ENCODE data around the gene PLEKHA7.

The PLEKHA7 gene

DNA sequence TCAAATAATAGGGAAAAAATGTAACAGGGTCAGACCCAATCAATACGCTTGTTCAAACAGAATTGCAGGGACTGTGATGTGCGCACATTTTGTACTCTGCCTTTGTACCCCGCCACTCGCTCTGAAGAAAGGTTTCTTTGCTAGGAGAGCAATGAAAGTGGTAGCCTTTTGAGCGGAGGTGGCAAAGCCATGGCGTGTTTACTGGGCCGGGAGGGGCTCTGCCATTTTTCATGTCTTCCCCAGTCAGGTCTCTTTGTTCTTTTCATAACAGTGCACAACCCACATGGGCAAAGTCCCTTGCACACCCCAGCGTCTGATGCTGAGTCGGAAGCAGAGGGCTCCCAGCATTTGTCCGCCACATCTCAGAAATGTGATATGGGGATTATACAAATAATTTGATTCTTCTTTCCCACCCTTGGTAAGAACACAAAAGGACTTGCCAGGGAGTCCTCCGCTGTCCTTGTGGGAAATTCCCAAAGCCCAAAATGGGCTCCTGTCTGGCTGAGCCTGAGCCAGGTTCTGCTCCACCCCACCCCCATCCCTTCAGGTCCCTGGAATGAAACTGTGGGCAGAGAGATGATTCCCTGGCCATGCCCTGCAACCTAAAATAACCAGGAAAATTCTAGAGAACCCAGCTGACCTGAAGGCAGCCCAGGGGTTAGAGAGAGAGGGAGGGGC lies 239.1 kb downstream of the PLEKHA7 start:
- no peak overlapping the region for H3K27ac ChIP-seq (ENCODE audit: low read length, poor library complexity, severe bottlenecking)
- H2BK5ac ChIP-seq (ENCODE audit: low read depth, low read length, poor library complexity, severe bottlenecking), result no peak overlapping the region
- H3K27me3 ChIP-seq (ENCODE audit: control insufficient read depth in 1 of 2, insufficient read depth in 1 of 2, low read length in 2 of 2), result peaks cover 16 to 45% of the 10 kb centered on the region in 2 experiments
- H3K36me3 ChIP-seq (ENCODE audit: control insufficient read depth in 1 of 2, insufficient read depth in 2 of 2, low read depth in 1 of 2, low read length in 2 of 2), result no peaks in the 10 kb centered on the region
- no peaks in the 10 kb centered on the region for H3K79me1 ChIP-seq (replicated peaks; ENCODE audit: low read length, poor library complexity, severe bottlenecking)
- H2AFZ ChIP-seq (ENCODE audit: low read depth, low read length), result no peak overlapping the region
- no peak overlapping the region for H3K4me3 ChIP-seq (ENCODE audit: insufficient read depth in 1 of 2, low read depth in 1 of 2, low read length in 2 of 2)
- H3K14ac ChIP-seq (ENCODE audit: low read length in 2 of 2), result no peak overlapping the region
- H3K23ac ChIP-seq (ENCODE audit: low read length in 2 of 2), result no peak overlapping the region
- H4K91ac ChIP-seq (ENCODE audit: low read length), result no peak overlapping the region
- DNase-seq, result no peak
- H3K9me3 ChIP-seq (ENCODE audit: control insufficient read depth, low read length), result no peaks in the 10 kb centered on the region
- no peaks in the 10 kb centered on the region for H3K4me1 ChIP-seq (ENCODE audit: control insufficient read depth, insufficient read depth, low read depth, low read length)
- H3K4me2 ChIP-seq (ENCODE audit: low read length, poor library complexity, severe bottlenecking), result no peak overlapping the region
- 92% methylated on average over 10 of the region's 11 CpGs for WGBS
- H2BK120ac ChIP-seq (ENCODE audit: low read depth, low read length), result no peak overlapping the region
- H4K8ac ChIP-seq (ENCODE audit: low read length), result no peak overlapping the region
- no peak overlapping the region for H3K18ac ChIP-seq (ENCODE audit: low read depth in 1 of 2, low read length in 2 of 2)
- H2AK5ac ChIP-seq (ENCODE audit: low read length, severe bottlenecking), result no peak overlapping the region
- no peak overlapping the region for H2BK12ac ChIP-seq (ENCODE audit: low read length in 2 of 2)
- no peak overlapping the region for H3K4ac ChIP-seq (ENCODE audit: low read depth in 1 of 2, low read length in 2 of 2)
- H2BK15ac ChIP-seq (ENCODE audit: low read depth, poor library complexity, severe bottlenecking), result no peak overlapping the region
- H3K9ac ChIP-seq (ENCODE audit: low read length), result no peak overlapping the region

DNA sequence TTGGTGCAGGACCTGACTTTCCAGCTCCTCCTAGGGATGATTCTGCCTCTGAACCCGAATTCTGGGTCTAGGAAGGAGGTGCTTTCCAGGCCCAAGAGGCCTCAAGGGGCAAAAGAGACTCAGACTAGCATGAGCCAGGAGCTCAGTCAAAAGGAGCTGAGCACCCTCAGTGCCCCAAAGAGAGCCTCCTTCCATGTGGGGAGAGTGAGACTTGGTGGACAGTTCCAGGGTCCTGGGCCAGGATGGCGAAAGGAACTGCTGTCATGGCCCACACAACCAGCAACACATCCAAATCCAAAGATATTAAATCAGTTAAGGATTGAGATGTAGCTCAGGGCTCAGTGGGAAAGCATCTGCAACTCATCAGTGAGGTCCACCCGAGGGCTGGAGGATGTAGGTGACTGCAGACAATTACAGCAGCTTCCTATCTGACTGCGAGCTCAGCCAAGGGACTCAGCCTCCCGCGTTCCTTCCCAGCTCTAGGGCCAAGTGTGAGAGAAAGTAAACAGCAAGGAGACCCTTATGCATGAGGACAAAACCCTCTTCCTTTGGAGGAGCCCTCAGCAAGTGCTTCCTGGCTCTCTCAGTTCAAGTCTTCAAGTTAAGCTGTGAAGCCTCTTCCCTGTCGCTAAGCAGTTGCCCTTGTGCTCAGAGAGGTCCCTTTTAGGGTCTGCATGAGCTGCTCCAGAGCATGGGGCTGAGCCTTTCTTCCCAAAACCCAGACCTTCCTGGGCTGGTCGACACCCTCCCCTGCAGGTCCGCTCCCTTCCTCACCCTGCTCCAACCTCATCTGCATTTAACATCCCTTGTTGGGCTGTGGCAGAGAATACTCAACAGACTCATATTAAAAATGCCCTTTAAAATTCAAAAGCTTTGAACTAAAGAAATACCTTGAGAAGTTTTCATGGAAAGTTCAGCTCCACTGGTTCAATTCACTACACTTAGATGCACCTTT lies 240.0 kb downstream of the PLEKHA7 start:
- H2AFZ ChIP-seq (ENCODE audit: low read depth, low read length), result no peak overlapping the region
- no peaks in the 10 kb centered on the region for H3K9me3 ChIP-seq (ENCODE audit: control insufficient read depth, low read length)
- H3K23ac ChIP-seq (ENCODE audit: low read length in 2 of 2), result no peak overlapping the region
- no peak overlapping the region for H3K9ac ChIP-seq (ENCODE audit: low read length)
- no peak overlapping the region for H3K4me3 ChIP-seq (ENCODE audit: insufficient read depth in 1 of 2, low read depth in 1 of 2, low read length in 2 of 2)
- no peak overlapping the region for H3K4me2 ChIP-seq (ENCODE audit: low read length, poor library complexity, severe bottlenecking)
- no peak overlapping the region for H2BK15ac ChIP-seq (ENCODE audit: low read depth, poor library complexity, severe bottlenecking)
- H2BK5ac ChIP-seq (ENCODE audit: low read depth, low read length, poor library complexity, severe bottlenecking), result no peak overlapping the region
- H2BK120ac ChIP-seq (ENCODE audit: low read depth, low read length), result no peak overlapping the region
- H3K18ac ChIP-seq (ENCODE audit: low read depth in 1 of 2, low read length in 2 of 2), result no peak overlapping the region
- no peak overlapping the region for H4K91ac ChIP-seq (ENCODE audit: low read length)
- no peak overlapping the region for H3K27ac ChIP-seq (ENCODE audit: low read length, poor library complexity, severe bottlenecking)
- H3K27me3 ChIP-seq (ENCODE audit: control insufficient read depth in 1 of 2, insufficient read depth in 1 of 2, low read length in 2 of 2), result peaks cover 16 to 47% of the 10 kb centered on the region in 2 experiments
- no peaks in the 10 kb centered on the region for H3K79me1 ChIP-seq (replicated peaks; ENCODE audit: low read length, poor library complexity, severe bottlenecking)
- H4K8ac ChIP-seq (ENCODE audit: low read length), result no peak overlapping the region
- H2BK12ac ChIP-seq (ENCODE audit: low read length in 2 of 2), result no peak overlapping the region
- DNase-seq, result no peak
- no peak overlapping the region for H2AK5ac ChIP-seq (ENCODE audit: low read length, severe bottlenecking)
- no peak overlapping the region for H3K14ac ChIP-seq (ENCODE audit: low read length in 2 of 2)
- no peak overlapping the region for H3K4ac ChIP-seq (ENCODE audit: low read depth in 1 of 2, low read length in 2 of 2)
- WGBS, result 71% methylated on average over 8 of the region's 9 CpGs
- no peaks in the 10 kb centered on the region for H3K4me1 ChIP-seq (ENCODE audit: control insufficient read depth, insufficient read depth, low read depth, low read length)
- no peaks in the 10 kb centered on the region for H3K36me3 ChIP-seq (ENCODE audit: control insufficient read depth in 1 of 2, insufficient read depth in 2 of 2, low read depth in 1 of 2, low read length in 2 of 2)

DNA sequence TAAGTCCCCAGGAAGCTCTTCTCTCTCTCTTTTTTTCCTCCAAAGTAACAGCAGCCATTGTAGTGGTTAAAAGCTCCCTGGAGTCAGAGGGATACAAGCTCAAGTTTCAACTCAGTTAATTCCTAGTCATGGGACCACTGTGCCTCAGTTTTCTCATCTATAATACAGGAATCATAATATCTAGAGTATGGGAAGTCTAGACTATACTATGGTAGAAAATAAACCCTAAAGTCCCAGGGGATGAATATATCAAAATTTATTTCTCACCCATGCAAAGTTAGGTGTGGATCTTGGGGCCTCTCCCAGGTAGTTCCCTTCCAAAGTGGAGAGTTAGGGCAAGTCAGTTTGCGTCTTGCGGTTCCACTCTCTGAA lies 242.1 kb downstream of the PLEKHA7 start:
- H2BK120ac ChIP-seq (ENCODE audit: low read depth, low read length), result no peak overlapping the region
- H3K4me2 ChIP-seq (ENCODE audit: low read length, poor library complexity, severe bottlenecking), result no peak overlapping the region
- H3K9me3 ChIP-seq (ENCODE audit: control insufficient read depth, low read length), result no peaks in the 10 kb centered on the region
- H4K91ac ChIP-seq (ENCODE audit: low read length), result no peak overlapping the region
- no peak overlapping the region for H3K4me3 ChIP-seq (ENCODE audit: insufficient read depth in 1 of 2, low read depth in 1 of 2, low read length in 2 of 2)
- DNase-seq, result no peak
- no peak overlapping the region for H4K8ac ChIP-seq (ENCODE audit: low read length)
- H2BK15ac ChIP-seq (ENCODE audit: low read depth, poor library complexity, severe bottlenecking), result no peak overlapping the region
- no peak overlapping the region for H3K23ac ChIP-seq (ENCODE audit: low read length in 2 of 2)
- H3K27me3 ChIP-seq (ENCODE audit: control insufficient read depth in 1 of 2, insufficient read depth in 1 of 2, low read length in 2 of 2), result peaks cover 19 to 51% of the 10 kb centered on the region in 2 experiments
- H3K27ac ChIP-seq (ENCODE audit: low read length, poor library complexity, severe bottlenecking), result no peak overlapping the region
- no peak overlapping the region for H3K4ac ChIP-seq (ENCODE audit: low read depth in 1 of 2, low read length in 2 of 2)
- H2AK5ac ChIP-seq (ENCODE audit: low read length, severe bottlenecking), result no peak overlapping the region
- H2BK5ac ChIP-seq (ENCODE audit: low read depth, low read length, poor library complexity, severe bottlenecking), result no peak overlapping the region
- no peak overlapping the region for H3K9ac ChIP-seq (ENCODE audit: low read length)
- 92% methylated on average over 2 of the region's 2 CpGs for WGBS
- no peaks in the 10 kb centered on the region for H3K36me3 ChIP-seq (ENCODE audit: control insufficient read depth in 1 of 2, insufficient read depth in 2 of 2, low read depth in 1 of 2, low read length in 2 of 2)
- H2BK12ac ChIP-seq (ENCODE audit: low read length in 2 of 2), result no peak overlapping the region
- H3K4me1 ChIP-seq (ENCODE audit: control insufficient read depth, insufficient read depth, low read depth, low read length), result no peaks in the 10 kb centered on the region
- no peak overlapping the region for H3K18ac ChIP-seq (ENCODE audit: low read depth in 1 of 2, low read length in 2 of 2)
- H3K79me1 ChIP-seq (replicated peaks; ENCODE audit: low read length, poor library complexity, severe bottlenecking), result no peaks in the 10 kb centered on the region
- H3K14ac ChIP-seq (ENCODE audit: low read length in 2 of 2), result no peak overlapping the region
- H2AFZ ChIP-seq (ENCODE audit: low read depth, low read length), result no peak overlapping the region

DNA sequence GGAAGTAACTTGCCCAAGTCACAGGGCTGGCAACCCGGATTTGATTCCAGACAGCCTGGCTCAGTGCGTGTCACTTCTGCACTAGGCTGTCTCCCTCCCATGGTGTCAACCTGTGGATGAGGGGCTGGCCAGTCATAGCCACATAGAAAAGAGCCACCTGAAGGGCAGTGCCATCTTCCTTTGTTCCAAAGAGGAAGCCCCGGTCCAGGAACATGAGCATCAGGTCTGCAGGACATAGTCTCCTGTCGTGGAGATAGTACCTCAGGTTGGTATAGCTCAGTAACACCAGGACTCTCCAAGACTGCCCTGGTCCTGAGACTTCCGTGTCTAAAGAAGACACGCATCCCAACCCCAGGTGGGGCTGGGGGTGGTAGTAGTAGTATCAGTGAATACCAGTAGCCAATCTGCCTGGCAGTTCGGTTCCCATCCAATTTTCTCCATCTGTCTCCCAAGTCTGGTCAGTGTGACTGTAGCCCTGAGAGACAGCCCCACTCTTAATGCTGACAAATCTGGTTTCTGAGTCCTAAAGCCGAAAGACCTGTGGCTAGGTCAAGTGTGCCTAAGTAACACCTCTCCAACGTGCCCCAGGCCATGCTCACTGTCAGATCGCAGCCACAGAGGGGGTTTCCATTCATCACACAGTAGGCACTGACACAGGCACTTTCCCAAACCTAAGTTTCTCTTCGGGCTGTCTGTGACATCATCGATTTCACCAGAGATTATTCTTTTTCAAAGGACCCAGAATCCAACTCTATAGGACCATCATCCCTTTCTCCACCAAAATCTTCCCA lies 242.7 kb downstream of the PLEKHA7 start:
- Histone ChIP-seq H2AK5ac (ENCODE audit: low read length, severe bottlenecking) (no peak overlapping the region), H3K4ac (ENCODE audit: low read depth in 1 of 2, low read length in 2 of 2) (no peak overlapping the region), H3K23ac (ENCODE audit: low read length in 2 of 2) (no peak overlapping the region), H3K36me3 (ENCODE audit: control insufficient read depth in 1 of 2, insufficient read depth in 2 of 2, low read depth in 1 of 2, low read length in 2 of 2) (no peaks in the 10 kb centered on the region), H3K18ac (ENCODE audit: low read depth in 1 of 2, low read length in 2 of 2) (no peak overlapping the region), H2AFZ (ENCODE audit: low read depth, low read length) (no peak overlapping the region), H4K91ac (ENCODE audit: low read length) (no peak overlapping the region), H2BK5ac (ENCODE audit: low read depth, low read length, poor library complexity, severe bottlenecking) (no peak overlapping the region), H3K27ac (ENCODE audit: low read length, poor library complexity, severe bottlenecking) (no peak overlapping the region), H3K4me1 (ENCODE audit: control insufficient read depth, insufficient read depth, low read depth, low read length) (no peaks in the 10 kb centered on the region), H3K79me1 (replicated peaks; ENCODE audit: low read length, poor library complexity, severe bottlenecking) (no peaks in the 10 kb centered on the region), H3K4me3 (ENCODE audit: insufficient read depth in 1 of 2, low read depth in 1 of 2, low read length in 2 of 2) (no peak overlapping the region), H3K9me3 (ENCODE audit: control insufficient read depth, low read length) (no peaks in the 10 kb centered on the region), H4K8ac (ENCODE audit: low read length) (no peak overlapping the region), H3K14ac (ENCODE audit: low read length in 2 of 2) (no peak overlapping the region), H3K9ac (ENCODE audit: low read length) (no peak overlapping the region), H2BK12ac (ENCODE audit: low read length in 2 of 2) (no peak overlapping the region), H3K27me3 (ENCODE audit: control insufficient read depth in 1 of 2, insufficient read depth in 1 of 2, low read length in 2 of 2) (peaks cover 19 to 51% of the 10 kb centered on the region in 2 experiments), H3K4me2 (ENCODE audit: low read length, poor library complexity, severe bottlenecking) (no peak overlapping the region), H2BK120ac (ENCODE audit: low read depth, low read length) (no peak overlapping the region), H2BK15ac (ENCODE audit: low read depth, poor library complexity, severe bottlenecking) (no peak overlapping the region)
- no peak for DNase-seq
- 86% methylated on average over 12 of the region's 12 CpGs for WGBS
